Measurements from ENCODE around the gene VWCE.

DNA sequence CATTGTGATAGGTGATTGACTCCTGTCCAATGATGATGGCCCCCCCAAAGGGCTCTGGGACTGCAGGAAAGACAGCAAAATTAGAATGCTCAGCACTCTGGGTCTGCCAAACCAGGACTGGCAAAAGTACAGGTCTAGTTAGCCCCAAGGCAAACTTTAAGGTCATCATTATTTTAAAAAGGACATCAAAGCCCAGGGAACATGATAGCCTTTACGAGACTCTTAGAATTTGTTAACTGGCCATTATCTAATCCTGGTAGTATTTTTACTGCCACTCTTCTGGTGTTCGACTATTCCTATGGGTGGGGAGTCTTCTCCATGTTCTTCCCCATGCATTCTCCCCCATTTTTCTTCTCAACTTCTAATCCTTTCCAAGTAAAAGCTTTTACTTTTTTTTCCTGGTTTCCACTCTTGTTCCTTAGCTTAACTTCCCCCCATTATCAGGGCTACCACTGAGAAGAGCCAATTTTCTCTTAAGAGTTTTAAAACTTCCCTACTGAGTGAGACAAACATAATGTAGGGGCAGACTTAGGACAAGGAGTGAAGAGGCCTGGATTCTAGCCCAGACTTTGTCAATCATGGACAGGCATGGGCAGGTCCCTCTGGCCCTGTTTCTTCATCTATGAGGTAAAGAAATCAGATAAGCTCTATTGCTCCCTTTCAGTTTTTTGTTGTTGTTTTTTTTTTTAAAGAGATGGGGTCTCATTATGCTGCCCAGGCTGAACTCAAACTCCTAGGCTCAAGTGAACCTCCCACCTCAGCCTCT is 30.7 kb upstream of the VWCE start:
- TF ChIP-seq FOXK1 (CRISPR knock-in tag; IDR thresholded peaks at IDR 0.05) = no peak
- TF ChIP-seq, protein P1, sequence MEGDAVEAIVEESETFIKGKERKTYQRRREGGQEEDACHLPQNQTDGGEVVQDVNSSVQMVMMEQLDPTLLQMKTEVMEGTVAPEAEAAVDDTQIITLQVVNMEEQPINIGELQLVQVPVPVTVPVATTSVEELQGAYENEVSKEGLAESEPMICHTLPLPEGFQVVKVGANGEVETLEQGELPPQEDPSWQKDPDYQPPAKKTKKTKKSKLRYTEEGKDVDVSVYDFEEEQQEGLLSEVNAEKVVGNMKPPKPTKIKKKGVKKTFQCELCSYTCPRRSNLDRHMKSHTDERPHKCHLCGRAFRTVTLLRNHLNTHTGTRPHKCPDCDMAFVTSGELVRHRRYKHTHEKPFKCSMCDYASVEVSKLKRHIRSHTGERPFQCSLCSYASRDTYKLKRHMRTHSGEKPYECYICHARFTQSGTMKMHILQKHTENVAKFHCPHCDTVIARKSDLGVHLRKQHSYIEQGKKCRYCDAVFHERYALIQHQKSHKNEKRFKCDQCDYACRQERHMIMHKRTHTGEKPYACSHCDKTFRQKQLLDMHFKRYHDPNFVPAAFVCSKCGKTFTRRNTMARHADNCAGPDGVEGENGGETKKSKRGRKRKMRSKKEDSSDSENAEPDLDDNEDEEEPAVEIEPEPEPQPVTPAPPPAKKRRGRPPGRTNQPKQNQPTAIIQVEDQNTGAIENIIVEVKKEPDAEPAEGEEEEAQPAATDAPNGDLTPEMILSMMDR (IDR thresholded peaks at IDR 0.05) = no peak
- no peak for TF ChIP-seq NR2C2 (CRISPR knock-in tag; IDR thresholded peaks at IDR 0.05)
- no peak for TF ChIP-seq CREB1 (CRISPR knock-in tag; IDR thresholded peaks at IDR 0.05)
- TF ChIP-seq, protein P2, sequence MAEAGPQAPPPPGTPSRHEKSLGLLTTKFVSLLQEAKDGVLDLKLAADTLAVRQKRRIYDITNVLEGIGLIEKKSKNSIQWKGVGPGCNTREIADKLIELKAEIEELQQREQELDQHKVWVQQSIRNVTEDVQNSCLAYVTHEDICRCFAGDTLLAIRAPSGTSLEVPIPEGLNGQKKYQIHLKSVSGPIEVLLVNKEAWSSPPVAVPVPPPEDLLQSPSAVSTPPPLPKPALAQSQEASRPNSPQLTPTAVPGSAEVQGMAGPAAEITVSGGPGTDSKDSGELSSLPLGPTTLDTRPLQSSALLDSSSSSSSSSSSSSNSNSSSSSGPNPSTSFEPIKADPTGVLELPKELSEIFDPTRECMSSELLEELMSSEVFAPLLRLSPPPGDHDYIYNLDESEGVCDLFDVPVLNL (CRISPR knock-in tag; IDR thresholded peaks at IDR 0.05; ENCODE audit: borderline replicate concordance, low read depth) = no peak
- TF ChIP-seq JAZF1 (CRISPR knock-in tag; IDR thresholded peaks at IDR 0.05) = no peak
- TF ChIP-seq ZNF232 (CRISPR knock-in tag; IDR thresholded peaks at IDR 0.05) = no peak
- TF ChIP-seq, protein P3, sequence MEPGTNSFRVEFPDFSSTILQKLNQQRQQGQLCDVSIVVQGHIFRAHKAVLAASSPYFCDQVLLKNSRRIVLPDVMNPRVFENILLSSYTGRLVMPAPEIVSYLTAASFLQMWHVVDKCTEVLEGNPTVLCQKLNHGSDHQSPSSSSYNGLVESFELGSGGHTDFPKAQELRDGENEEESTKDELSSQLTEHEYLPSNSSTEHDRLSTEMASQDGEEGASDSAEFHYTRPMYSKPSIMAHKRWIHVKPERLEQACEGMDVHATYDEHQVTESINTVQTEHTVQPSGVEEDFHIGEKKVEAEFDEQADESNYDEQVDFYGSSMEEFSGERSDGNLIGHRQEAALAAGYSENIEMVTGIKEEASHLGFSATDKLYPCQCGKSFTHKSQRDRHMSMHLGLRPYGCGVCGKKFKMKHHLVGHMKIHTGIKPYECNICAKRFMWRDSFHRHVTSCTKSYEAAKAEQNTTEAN (CRISPR knock-in tag; IDR thresholded peaks at IDR 0.05) = no peak
- TF ChIP-seq IRF2 (CRISPR knock-in tag; IDR thresholded peaks at IDR 0.05; ENCODE audit: borderline replicate concordance, low read depth) = no peak
- TF ChIP-seq, protein P4, sequence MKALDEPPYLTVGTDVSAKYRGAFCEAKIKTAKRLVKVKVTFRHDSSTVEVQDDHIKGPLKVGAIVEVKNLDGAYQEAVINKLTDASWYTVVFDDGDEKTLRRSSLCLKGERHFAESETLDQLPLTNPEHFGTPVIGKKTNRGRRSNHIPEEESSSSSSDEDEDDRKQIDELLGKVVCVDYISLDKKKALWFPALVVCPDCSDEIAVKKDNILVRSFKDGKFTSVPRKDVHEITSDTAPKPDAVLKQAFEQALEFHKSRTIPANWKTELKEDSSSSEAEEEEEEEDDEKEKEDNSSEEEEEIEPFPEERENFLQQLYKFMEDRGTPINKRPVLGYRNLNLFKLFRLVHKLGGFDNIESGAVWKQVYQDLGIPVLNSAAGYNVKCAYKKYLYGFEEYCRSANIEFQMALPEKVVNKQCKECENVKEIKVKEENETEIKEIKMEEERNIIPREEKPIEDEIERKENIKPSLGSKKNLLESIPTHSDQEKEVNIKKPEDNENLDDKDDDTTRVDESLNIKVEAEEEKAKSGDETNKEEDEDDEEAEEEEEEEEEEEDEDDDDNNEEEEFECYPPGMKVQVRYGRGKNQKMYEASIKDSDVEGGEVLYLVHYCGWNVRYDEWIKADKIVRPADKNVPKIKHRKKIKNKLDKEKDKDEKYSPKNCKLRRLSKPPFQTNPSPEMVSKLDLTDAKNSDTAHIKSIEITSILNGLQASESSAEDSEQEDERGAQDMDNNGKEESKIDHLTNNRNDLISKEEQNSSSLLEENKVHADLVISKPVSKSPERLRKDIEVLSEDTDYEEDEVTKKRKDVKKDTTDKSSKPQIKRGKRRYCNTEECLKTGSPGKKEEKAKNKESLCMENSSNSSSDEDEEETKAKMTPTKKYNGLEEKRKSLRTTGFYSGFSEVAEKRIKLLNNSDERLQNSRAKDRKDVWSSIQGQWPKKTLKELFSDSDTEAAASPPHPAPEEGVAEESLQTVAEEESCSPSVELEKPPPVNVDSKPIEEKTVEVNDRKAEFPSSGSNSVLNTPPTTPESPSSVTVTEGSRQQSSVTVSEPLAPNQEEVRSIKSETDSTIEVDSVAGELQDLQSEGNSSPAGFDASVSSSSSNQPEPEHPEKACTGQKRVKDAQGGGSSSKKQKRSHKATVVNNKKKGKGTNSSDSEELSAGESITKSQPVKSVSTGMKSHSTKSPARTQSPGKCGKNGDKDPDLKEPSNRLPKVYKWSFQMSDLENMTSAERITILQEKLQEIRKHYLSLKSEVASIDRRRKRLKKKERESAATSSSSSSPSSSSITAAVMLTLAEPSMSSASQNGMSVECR (CRISPR knock-in tag; IDR thresholded peaks at IDR 0.05; ENCODE audit: borderline replicate concordance) = no peak
- no peak for TF ChIP-seq JUN (CRISPR knock-in tag; IDR thresholded peaks at IDR 0.05)
- TF ChIP-seq ZNF219 (CRISPR knock-in tag; IDR thresholded peaks at IDR 0.05; ENCODE audit: borderline replicate concordance) = no peak
- no peak for TF ChIP-seq RELA (CRISPR knock-in tag; IDR thresholded peaks at IDR 0.05; ENCODE audit: borderline replicate concordance)

All from WTC11 (cell line).